HL-60/S4 treated with phorbol 12-myristate 13-acetate at 8.2 ng/mL for 4 days and 3 days (cell line): ENCODE measurements around the gene ARNT2.
"Not testable (repeated sequence)": the region's sequence is repeated elsewhere in the genome, so short reads cannot be mapped to it uniquely, and the experiment has no call there.

Experiments used
- in situ Hi-C: fragments of 300-500 bp; cut with MboI; formaldehyde crosslinking; loops from 2 replicates; pipeline ENCODE4 v1.15.0; 2022; ENCODE audit warnings: low sequenced_read_pairs

Gene ARNT2

DNA sequence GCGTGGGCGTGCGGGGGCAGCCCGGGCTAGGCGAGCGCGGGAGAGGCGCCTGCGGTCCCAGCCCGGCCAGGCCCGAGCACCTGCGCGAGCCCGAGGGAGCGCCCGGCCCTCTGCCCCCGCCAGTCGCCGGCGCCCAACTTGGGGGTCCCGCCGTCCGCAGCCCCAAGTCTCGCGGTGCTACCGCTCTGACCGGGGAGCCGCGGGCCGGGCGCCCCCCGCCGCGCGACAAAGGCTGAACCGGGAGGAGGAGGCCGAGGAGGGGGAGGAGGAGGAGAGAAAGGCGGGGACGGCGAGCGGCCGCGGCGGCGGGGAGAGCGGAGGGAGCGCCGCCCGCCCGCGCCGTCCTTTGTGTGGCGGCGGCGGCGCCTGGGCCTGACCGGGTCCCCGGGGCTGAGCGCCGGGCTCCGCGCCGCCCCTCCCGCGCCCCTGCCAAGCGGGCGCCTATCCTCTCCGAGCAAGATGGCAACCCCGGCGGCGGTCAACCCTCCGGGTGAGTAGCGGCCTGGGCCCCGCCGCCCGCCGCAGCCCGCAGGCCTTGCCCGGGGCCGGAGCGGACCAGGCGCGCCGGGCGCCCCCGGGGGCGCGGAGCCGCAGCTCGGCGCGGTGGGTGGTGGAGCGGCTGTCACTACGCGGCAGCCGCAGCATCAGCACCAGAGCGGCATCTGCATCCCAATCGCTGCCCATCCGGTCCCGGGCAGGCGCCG, at the start of gene ARNT2:
Gene ARNT2, plus strand, starts transcription at position 326 of the 704 bp plus-strand sequence. Its CDS starts 134 bp downstream, at position 460.
- in situ Hi-C loops = no loop called here

- in situ Hi-C loops = no loop called here
These were observed 37.1 kb upstream of the ARNT2 start for GRCh38 chr15:80367094-80367493.

- in situ Hi-C loops = no loop called here
These were observed 36.5 kb upstream of the ARNT2 start for GRCh38 chr15:80367661-80368060.

DNA sequence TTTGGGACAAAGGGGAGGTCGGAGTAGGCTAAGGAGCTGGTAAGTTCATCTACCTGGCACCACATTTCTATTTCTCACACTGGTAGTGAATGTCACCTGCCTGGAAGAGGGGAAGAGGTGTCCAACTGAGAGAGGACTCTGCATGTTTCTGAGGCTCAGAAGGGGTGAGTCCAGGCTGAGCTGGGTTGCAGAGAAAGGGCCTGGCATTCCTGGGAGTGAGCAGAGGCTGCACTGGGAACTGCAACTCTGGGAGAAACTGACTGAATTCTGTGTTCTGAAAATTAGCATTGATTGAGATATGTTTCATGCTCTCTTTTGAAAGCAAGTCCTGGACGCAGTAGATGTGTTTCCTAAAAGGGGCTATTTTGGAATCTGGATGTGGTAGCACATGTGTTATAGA, 32.3 kb upstream of the ARNT2 start:
- in situ Hi-C loops = no loop called here

- in situ Hi-C loops = no loop called here
These were observed 29.7 kb upstream of the ARNT2 start for GRCh38 chr15:80374441-80374840.

- in situ Hi-C loops = no loop called here
These were observed 28.0 kb upstream of the ARNT2 start for GRCh38 chr15:80375968-80376891.

DNA sequence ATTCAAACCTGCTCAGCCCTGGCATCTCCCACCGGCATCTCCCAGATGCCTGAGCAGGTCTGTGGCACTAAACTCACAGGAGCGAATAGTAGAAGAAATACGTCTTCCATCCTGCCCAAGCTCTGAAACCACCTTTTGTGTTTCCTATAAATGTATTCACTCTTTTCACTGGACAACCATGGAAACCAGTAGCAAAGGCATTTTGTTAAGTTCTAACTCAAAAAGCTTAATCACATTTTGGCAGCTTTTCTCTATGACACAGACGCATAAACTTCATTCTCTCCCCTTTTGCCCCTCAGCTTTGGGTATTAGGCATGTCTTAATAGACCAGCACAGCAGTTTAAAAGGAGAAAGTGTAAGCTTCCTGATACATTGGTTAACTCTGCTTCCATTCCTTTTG, 24.5 kb upstream of the ARNT2 start:
- in situ Hi-C loops = no loop called here

DNA sequence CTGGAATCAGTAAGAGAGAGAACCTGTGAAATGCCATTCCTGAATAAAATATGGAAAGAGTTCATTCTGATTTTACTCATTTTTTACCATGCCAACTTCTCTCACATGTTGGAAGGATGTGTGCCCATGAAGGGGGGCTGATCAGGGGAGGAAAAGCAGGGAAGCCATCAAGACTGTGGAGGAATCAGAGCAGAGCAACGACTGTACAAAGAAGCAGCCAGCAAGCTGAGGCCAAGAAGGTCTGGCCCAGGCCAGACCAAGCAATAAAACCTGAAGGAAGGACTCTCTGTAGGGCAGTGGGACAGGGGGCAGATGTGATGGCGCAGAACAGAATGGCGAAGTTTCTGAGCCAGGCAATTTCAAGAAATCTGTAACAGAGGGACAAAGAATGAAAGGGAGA, 24.0 kb upstream of the ARNT2 start:
- in situ Hi-C loops = no loop called here

- in situ Hi-C loops = no loop called here
These were observed 21.9 kb upstream of the ARNT2 start for GRCh38 chr15:80382285-80382684.

DNA sequence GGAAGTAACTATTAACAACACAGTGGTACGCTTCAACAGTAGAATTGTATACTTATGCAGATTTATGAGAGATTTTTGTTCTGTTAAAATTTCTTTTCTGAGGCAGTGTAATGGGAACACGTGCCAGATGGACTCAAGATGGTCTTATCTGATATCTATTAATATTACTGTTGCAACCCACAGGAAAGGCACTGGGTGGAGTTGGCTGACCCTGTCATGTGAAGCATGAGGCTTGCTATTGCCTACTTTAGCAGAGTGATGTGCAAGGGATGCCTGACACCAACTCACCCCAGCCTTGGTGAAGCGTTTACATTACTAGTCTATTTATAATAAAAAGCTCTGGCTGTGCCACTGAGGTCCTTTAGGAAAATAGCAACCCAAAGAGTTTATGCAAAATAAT, 19.8 kb upstream of the ARNT2 start:
- in situ Hi-C loops = no loop called here

- in situ Hi-C loops = no loop called here
These were observed 18.0 kb upstream of the ARNT2 start for GRCh38 chr15:80386151-80386550.

DNA sequence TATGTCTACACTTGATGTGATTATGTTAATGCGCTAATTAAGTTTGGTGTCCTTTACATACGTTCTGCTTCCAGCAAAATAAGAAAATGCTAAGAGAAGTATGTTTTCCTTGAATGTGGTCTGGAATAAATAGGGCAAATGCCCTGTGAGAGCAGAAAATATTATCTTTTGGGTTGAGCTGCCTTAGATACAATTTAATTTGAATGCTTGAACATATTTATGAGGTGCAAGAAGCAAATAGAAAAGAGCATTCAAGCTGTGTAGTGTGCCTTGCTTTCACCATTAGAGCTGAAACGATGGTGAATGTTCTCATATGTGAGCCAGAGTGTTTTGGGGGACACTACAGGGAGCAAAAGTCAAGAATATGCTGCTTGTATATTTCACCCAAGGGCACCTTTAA, 15.9 kb upstream of the ARNT2 start:
- in situ Hi-C loops = no loop called here

GRCh38 chr15:80389370-80389769, 14.8 kb upstream of the ARNT2 start:
- in situ Hi-C loops = no loop called here

- in situ Hi-C loops = not testable (repeated sequence)
These were observed 13.2 kb upstream of the ARNT2 start for GRCh38 chr15:80390942-80391341.

DNA sequence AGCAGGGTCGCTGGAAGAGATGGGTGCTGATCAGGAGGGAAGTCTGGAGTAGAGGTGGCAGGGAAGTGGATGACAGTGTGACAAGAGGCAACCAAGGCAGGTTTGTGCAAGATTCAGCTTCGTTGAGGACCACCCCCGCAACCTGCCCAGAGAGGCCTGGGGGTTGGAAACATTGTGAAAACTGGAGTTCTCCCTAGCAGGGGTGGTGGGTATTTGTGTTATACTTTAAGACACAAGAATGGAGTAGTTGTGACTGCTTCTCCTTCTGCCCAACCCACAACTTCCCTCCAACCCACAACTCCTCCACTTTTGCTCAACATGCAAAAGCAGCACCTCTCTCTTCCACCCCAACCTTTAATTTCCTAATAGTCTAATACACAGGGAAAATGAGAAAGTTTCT, 8.6 kb upstream of the ARNT2 start:
- in situ Hi-C loops = no loop called here

GRCh38 chr15:80396096-80396495, 8.1 kb upstream of the ARNT2 start:
- in situ Hi-C loops = no loop called here

GRCh38 chr15:80399508-80399907, 4.7 kb upstream of the ARNT2 start:
- in situ Hi-C loops = no loop called here

DNA sequence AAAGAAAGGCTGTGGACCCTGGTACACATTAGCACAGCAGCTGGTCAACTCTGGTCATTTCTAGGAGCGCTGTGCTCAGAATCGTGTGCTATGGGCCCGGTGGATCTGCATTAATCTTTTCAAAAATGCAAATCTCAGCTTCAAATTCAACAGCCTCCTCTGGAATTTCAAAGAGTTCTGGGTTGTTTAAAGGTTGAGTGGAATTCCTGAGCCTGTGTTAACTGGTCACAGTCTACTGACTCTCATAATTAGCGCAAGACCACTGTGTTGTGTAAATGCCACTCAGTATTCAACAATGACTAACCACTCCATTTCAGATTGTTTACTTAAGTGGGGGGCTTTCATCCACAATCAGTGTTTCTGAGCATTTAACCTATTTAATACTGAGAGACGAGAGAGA, 2.7 kb upstream of the ARNT2 start:
- in situ Hi-C loops = no loop called here

- in situ Hi-C loops = no loop called here
These were observed 1.8 kb upstream of the ARNT2 start for GRCh38 chr15:80402339-80402738.

GRCh38 chr15:80403712-80404056, 498 bp upstream of the ARNT2 start:
- in situ Hi-C loops = no loop called here

- in situ Hi-C loops = no loop called here
These were observed 775 bp downstream of the ARNT2 start for GRCh38 chr15:80404761-80405553.

- in situ Hi-C loops = no loop called here
These were observed 1.3 kb downstream of the ARNT2 start for GRCh38 chr15:80405554-80405850.
